ENCODE data around the gene CCL3. TPM values are rescaled to one million over a fixed set of nuclear protein-coding genes. Genes with fewer than 3 reads are reported as not detected.
"Not testable (repeated sequence)": the region's sequence is repeated elsewhere in the genome, so short reads cannot be mapped to it uniquely, and the experiment has no call there.

CCL3 gene
- total and polyA plus RNA-seq, 2 donors (not counting 3 experiments of a cell fraction or from before 2014, with no cell fraction given), result not detected

GRCh38 chr17:36111068-36111490 lies 21.1 kb upstream of the CCL3 start:
- Histone ChIP-seq H3K9me1 (replicated peaks; ENCODE audit: control insufficient read depth, extremely low read depth, insufficient read depth, low read length) (no peaks in the 10 kb centered on the region), H3K36me3 (ENCODE audit: control insufficient read depth in 2 of 2, extremely low read depth in 1 of 2, insufficient read depth in 2 of 2, low read length in 2 of 2) (no peaks in the 10 kb centered on the region), H3K4me3 (replicated peaks in 1 of 3; ENCODE audit: insufficient read depth in 1 of 3, low read depth in 1 of 3, low read length in 3 of 3) (no peak overlapping the region), H3K27ac (ENCODE audit: insufficient read depth, low read depth, low read length) (no peak overlapping the region), H3K9ac (replicated peaks; ENCODE audit: extremely low read depth, insufficient read depth, low read length) (no peak overlapping the region), H3K79me2 (ENCODE audit: control insufficient read depth, insufficient read depth, low read length) (no peaks in the 10 kb centered on the region), H3K9me3 (replicated peaks; ENCODE audit: control insufficient read depth, insufficient read depth, low read length) (no peaks in the 10 kb centered on the region), H3K27me3 (ENCODE audit: control insufficient read depth in 2 of 2, insufficient read depth in 2 of 2, low read length in 2 of 2) (no peaks in the 10 kb centered on the region), H2AFZ (ENCODE audit: low read depth, low read length) (no peak overlapping the region), H4K20me1 (replicated peaks; ENCODE audit: control insufficient read depth, extremely low read depth, insufficient read depth, low read length) (no peaks in the 10 kb centered on the region), H3K4me2 (ENCODE audit: insufficient read depth, low read length) (no peak overlapping the region), H3K4me1 (ENCODE audit: control insufficient read depth, extremely low read depth, insufficient read depth, low read length) (no peaks in the 10 kb centered on the region)
- FAIRE-seq (no peak), DNase-seq (ENCODE audit: low read depth, low spot score) (no peak)
- intact Hi-C loops (cut with micrococcal nuclease), result no loop called here
- no TSS peak for BruUV-seq (replicated peaks)
- CTCF ChIA-PET, result interaction anchor here (2.4 kb wide), 1 partner anchor 39 kb away, joined by 7 read pairs; no protein-coding TSS in a partner anchor
- dilution Hi-C loops (cut with MboI; ENCODE audit: extremely low pct_ligation_motif_present, low sequenced_read_pairs), result no loop called here
- TF ChIP-seq EZH2 (IDR thresholded peaks at IDR 0.05; ENCODE audit: borderline replicate concordance, low read depth, low read length, severe bottlenecking) (no peak), GATA2 (IDR thresholded peaks at IDR 0.05; ENCODE audit: insufficient read depth, insufficient read length, low read depth, low read length) (no peak), POLR2AphosphoS5 (IDR thresholded peaks at IDR 0.05; ENCODE audit: insufficient read depth, low read depth, low read length) (no peak), MAX (IDR thresholded peaks at IDR 0.05; ENCODE audit: insufficient read depth, insufficient read length) (no peak), MYC (IDR thresholded peaks at IDR 0.05; ENCODE audit: low read depth, low read length) (no peak), JUN (IDR thresholded peaks at IDR 0.05; ENCODE audit: borderline replicate concordance, insufficient read depth, insufficient read length, low read depth) (no peak)
- POLR2A ChIA-PET, result no interaction called here

- H2AFZ ChIP-seq (ENCODE audit: low read depth, low read length); BruUV-seq (replicated peaks); dilution Hi-C loops (cut with MboI; ENCODE audit: extremely low pct_ligation_motif_present, low sequenced_read_pairs); H3K9me1 ChIP-seq (replicated peaks; ENCODE audit: control insufficient read depth, extremely low read depth, insufficient read depth, low read length); H3K79me2 ChIP-seq (ENCODE audit: control insufficient read depth, insufficient read depth, low read length); H4K20me1 ChIP-seq (replicated peaks; ENCODE audit: control insufficient read depth, extremely low read depth, insufficient read depth, low read length); H3K4me3 ChIP-seq (replicated peaks in 1 of 3; ENCODE audit: insufficient read depth in 1 of 3, low read depth in 1 of 3, low read length in 3 of 3); H3K27ac ChIP-seq (ENCODE audit: insufficient read depth, low read depth, low read length); H3K36me3 ChIP-seq (ENCODE audit: control insufficient read depth in 2 of 2, extremely low read depth in 1 of 2, insufficient read depth in 2 of 2, low read length in 2 of 2); FAIRE-seq; POLR2A ChIA-PET; H3K27me3 ChIP-seq (ENCODE audit: control insufficient read depth in 2 of 2, insufficient read depth in 2 of 2, low read length in 2 of 2); intact Hi-C loops (cut with micrococcal nuclease); H3K9me3 ChIP-seq (replicated peaks; ENCODE audit: control insufficient read depth, insufficient read depth, low read length); H3K4me2 ChIP-seq (ENCODE audit: insufficient read depth, low read length); H3K4me1 ChIP-seq (ENCODE audit: control insufficient read depth, extremely low read depth, insufficient read depth, low read length); DNase-seq (ENCODE audit: low read depth, low spot score); H3K9ac ChIP-seq (replicated peaks; ENCODE audit: extremely low read depth, insufficient read depth, low read length): not testable (repeated sequence)
- CTCF ChIA-PET, result interaction anchor here (1.2 kb wide), 1 partner anchor 36 kb away, joined by 3 read pairs; no protein-coding TSS in a partner anchor
These were observed 18.3 kb upstream of the CCL3 start for GRCh38 chr17:36108265-36108664.
